NCI-H2029 (cell line): ENCODE measurements around the gene MSANTD2.

Experiments used
- DNase-seq: peaks from one replicate; lab custom pipeline; 2025; lab: John Stamatoyannopoulos, UW

Gene MSANTD2

GRCh38 chr11:124732230-124732629 is 68.0 kb downstream of the MSANTD2 start:
- no peak for DNase-seq

DNA sequence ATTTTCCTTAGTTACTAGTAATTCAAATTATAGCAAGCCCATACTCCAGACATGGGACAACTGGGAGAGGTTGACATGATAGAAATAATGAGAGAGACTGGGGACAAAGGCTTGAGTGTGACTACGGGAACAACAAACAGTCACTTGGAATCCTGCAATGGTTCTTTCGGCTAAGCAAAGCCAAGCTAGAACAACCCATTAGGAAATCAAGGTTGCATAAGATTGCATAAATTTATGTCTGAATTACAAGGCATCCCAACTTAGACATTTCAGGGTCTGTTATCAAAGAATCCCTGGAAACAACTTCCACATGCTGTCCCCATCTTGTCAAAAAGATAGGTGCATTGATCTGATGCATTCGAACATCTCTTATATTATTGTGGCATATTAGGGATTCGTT is 70.6 kb downstream of the MSANTD2 start:
- DNase-seq: no peak

- no peak for DNase-seq
Measured at GRCh38 chr11:124728134-124728533, 72.1 kb downstream of the MSANTD2 start.

DNA sequence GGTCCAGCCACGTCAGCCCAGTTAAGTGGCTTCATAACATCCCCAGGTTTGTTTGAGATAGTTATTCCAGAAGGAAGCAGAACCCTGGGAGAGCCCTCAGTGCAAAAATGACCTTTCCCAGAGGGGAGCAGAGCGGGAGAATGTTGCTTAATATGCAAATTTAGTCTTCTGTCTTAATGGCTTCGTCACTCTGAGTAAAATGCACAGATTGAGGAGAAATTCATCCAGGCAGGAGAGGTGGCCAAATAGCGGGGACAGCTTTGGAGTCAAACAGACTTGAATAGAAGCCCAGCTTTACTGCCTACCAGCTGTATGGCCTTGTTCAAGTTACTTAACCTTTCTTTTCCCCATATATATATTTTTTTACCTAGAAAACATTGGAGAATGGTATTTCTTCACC is 72.7 kb downstream of the MSANTD2 start:
- DNase-seq: no peak

DNA sequence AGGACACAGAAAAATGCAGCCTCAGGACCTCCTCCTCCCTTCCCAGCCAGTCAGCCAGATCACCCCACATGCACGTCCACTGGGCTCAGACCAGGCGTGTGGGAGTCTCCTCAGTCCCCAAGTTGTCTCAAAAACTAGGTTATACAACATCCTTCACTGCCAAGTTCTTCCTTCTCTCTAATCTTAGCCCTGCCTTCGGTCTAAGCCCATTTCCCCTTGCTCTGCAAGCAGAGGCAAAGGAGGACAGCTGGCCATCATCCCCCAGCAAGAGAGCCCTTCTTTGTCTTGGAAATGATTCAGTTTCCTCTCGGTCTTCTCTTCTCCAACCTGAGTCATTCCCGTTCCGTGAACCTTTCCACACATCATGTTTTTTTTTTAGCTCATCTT is 74.5 kb downstream of the MSANTD2 start:
- no peak for DNase-seq

DNA sequence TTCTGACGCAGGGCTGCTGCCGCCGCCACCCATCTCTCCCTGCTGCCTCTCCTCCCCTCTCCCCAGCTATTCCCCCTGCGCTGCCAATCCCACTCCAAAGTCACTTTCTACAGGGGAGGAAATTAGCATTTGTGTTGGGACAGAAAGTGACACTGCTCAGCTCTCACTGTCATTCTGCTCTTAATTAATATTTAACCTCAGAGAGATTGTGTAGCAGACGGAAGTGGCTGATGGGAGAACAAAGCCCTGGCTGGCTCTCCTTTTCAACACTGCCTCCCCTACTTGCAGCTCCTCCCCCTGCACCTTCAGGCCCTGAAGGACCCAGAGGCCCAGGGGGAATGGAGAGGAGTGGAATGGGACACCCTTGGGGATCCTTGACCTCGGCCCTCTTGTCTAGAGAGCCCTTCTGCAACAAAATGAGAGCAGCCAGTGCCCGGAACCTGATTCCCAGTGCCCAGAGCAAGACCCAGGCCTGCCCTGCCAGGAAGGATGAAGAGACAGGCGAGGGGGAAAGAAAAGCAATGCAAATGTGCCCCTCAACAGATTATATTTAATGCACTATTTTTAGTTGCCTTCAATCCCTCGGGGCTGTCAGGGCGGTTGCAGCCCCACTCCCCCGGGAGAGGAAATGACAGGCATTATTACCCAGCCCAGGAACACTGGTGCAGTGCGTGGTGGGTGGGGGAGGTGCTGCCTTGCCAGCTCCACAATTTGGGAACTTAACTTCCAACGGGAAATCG is 75.1 kb downstream of the MSANTD2 start:
- DNase-seq: no peak

DNA sequence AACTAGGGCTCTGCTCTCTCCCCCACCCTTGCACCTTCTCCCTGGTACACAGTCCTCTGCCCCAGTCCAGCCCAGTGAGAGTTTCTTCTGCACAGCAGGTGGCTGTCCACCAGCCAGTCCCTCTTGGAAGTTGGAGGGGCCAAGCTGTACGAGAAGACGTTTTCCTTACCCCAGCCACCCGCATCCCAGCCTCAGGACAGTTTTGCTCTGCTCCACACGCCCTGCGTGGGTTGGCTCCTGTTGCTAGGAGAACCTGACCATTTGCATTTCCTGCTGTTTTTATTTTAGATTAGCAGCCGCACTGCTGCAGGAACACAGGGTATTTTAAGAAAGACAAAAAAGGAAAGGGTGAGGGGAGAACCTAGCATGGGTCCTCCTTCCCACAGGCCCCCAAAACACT is 78.0 kb downstream of the MSANTD2 start:
- DNase-seq: no peak

GRCh38 chr11:124719534-124719933 is 80.7 kb downstream of the MSANTD2 start:
- no peak for DNase-seq

DNA sequence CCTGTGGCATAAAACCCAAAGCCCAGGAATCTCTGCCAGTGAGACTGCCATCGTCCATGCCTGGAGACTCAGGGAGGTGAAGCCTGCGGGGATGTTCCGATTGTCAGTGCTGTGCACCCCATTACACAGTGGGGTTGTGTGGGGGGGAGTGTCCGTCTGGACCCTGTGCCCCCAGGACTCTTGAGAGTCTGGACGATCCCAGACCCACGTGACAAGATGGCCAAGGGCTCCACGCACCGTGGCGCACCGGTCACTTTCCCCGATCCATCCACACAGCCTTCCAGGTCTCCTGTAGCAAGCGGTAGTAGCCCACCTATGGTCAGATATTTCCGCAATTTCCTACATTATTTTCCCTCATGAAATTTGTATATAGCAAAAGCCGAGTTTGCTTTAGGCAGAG is 81.4 kb downstream of the MSANTD2 start:
- no peak for DNase-seq

DNA sequence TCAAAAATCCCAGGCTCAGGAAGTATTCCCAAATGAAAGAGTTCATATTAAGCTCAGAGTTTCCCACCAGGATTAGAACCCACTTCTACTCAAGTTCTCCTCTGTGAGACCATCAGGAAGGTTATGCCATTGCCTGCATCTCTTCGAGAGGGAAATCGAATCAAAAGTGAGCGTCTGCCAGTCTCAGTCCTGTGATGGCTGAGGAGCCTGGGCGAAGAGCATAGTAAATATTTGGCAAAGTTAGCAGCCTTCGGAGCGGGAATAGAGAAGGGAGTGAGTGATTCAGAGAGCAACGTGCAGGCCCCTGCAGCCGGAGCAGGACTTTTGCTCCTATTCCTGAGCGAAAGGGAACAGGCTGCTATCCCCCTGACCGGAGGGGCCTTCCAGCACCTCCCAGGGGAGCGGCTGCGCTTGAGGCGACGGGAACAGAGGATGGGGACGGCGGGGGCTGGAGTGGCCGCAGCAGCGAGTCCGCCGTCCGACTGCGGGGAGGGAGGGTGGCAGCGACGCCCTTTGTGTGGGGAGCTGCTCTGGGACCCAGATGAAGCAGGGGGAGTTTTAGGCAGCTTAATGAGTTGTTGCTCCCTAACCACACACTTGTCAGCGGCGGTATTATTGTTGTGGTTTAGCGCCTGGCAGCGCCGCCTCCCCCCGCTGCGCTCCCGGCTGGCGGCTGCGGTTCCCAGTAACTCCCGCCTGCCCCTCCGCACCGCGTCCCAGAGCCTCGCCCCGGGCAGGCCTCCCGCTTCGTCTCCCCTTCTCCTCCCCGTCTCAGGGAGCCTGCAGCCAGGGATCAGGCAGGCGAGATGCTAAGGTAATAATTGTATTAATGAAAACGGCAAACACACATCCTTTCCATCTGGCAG is 82.2 kb downstream of the MSANTD2 start:
- no peak for DNase-seq

GRCh38 chr11:124717421-124717785 is 82.8 kb downstream of the MSANTD2 start:
- no peak for DNase-seq

GRCh38 chr11:124716591-124716990 is 83.6 kb downstream of the MSANTD2 start:
- no peak for DNase-seq
